Measurements from ENCODE around the gene CHST8.
"Not testable (repeated sequence)": the region's sequence is repeated elsewhere in the genome, so short reads cannot be mapped to it uniquely, and the experiment has no call there.

The CHST8 gene

DNA sequence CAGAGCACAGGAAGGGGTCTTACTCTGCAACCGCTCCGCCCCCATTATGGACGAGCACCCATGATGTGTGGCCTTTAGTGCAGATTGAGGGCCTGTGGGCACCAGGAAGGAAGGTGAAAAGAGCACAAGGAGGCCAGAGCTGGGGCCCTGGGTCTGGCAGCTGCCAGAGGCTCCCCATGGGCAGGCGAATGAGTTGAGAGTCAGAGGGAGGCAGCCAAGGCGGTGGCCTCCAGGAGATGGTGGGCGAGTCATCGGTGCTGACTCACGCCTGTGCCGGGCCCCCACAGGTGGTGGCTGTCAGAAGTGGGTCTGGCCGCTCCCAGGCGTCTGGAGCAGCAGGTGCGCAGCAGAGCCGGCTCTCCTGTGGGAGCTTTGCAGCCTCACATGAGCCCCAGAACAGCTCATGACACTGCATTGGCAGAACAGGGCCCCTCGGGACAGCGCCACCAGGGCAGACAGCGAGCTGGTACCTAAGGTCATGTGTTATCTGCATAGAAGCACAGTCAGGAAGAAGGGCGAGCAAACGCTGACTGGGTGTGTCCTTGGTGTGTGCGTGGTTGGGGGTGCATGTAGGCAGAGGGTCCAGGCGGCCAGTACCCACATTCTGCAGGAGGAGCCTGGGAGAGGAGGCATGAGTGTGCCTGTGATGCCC, 68.8 kb downstream of the CHST8 start:
- Histone ChIP-seq H3K36me3 (no peaks in the 10 kb centered on the region), H3K9me3 (no peaks in the 10 kb centered on the region), H3K4me3 (ENCODE audit: low read depth, low read length) (no peak overlapping the region), H3K27me3 (no peaks in the 10 kb centered on the region), H3K4me1 (peaks cover 64% of the 10 kb centered on the region)
- peak; percentile 13; the same call in 1 of the 2 replicates for TF ChIP-seq CTCF (IDR thresholded peaks at IDR 0.05; ENCODE audit: low read depth, low read length)
- peak; percentile 72 for DNase-seq

GRCh38 chr19:33691030-33691427, 69.3 kb downstream of the CHST8 start:
- no peaks in the 10 kb centered on the region for H3K36me3 ChIP-seq
- no peak for DNase-seq
- H3K27me3 ChIP-seq, result no peaks in the 10 kb centered on the region
- no peak for TF ChIP-seq CTCF (IDR thresholded peaks at IDR 0.05; ENCODE audit: low read depth, low read length)
- H3K4me1 ChIP-seq, result peaks cover 59% of the 10 kb centered on the region
- no peak overlapping the region for H3K4me3 ChIP-seq (ENCODE audit: low read depth, low read length)
- no peaks in the 10 kb centered on the region for H3K9me3 ChIP-seq

DNA sequence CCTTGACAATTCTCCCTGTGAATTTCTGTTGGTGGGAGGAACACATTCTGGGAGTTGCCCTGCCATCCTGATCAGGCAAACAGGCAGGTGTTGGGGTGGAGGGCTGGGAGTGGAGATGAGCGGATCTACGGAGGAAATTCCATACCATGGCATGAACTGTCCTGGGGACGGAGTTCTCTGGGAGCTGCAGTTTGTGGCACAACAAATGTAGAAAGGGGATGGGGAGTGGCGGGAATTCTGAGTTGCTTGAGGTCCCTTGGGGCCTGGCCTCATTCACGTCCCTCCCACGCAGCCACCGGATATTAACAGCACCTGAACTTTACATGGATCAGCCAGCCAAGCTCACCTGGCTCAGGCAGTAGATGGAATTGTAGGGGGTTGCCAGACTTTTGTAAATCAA, 70.0 kb downstream of the CHST8 start:
- peaks cover 52% of the 10 kb centered on the region for H3K4me1 ChIP-seq
- no peak for DNase-seq
- H3K4me3 ChIP-seq (ENCODE audit: low read depth, low read length), result no peak overlapping the region
- H3K27me3 ChIP-seq, result no peaks in the 10 kb centered on the region
- no peaks in the 10 kb centered on the region for H3K9me3 ChIP-seq
- H3K36me3 ChIP-seq, result no peaks in the 10 kb centered on the region
- no peak for TF ChIP-seq CTCF (IDR thresholded peaks at IDR 0.05; ENCODE audit: low read depth, low read length)

- Histone ChIP-seq H3K36me3 (no peaks in the 10 kb centered on the region), H3K4me3 (ENCODE audit: low read depth, low read length) (no peak overlapping the region), H3K4me1 (peaks cover 32% of the 10 kb centered on the region), H3K9me3 (no peaks in the 10 kb centered on the region), H3K27me3 (no peaks in the 10 kb centered on the region)
- no peak for TF ChIP-seq CTCF (IDR thresholded peaks at IDR 0.05; ENCODE audit: low read depth, low read length)
- DNase-seq, result no peak
Measured at GRCh38 chr19:33693678-33694077, 71.9 kb downstream of the CHST8 start.

DNA sequence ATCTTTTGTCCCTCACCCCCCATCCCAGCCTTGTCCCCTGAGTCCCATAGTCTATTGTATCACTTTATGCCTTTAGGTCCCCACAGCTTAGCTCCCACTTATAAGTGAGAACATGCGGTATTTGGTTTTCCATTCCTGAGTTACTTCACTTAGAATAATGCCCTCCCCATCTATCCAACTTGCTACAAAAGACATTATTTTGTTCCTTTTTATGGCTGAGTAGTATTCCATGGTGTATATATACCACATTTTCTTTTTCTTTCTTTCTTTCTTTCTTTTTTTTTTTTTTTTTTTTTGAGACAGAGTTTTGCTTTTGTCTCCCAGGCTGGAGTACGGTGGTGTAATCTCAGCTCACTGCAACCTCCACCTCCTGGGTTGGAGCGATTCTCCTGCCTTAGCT, 73.8 kb downstream of the CHST8 start:
- DNase-seq; H3K4me3 ChIP-seq (ENCODE audit: low read depth, low read length); H3K27me3 ChIP-seq; H3K9me3 ChIP-seq; H3K36me3 ChIP-seq: not testable (repeated sequence)
- H3K4me1 ChIP-seq, result peaks cover 20% of the 10 kb centered on the region

DNA sequence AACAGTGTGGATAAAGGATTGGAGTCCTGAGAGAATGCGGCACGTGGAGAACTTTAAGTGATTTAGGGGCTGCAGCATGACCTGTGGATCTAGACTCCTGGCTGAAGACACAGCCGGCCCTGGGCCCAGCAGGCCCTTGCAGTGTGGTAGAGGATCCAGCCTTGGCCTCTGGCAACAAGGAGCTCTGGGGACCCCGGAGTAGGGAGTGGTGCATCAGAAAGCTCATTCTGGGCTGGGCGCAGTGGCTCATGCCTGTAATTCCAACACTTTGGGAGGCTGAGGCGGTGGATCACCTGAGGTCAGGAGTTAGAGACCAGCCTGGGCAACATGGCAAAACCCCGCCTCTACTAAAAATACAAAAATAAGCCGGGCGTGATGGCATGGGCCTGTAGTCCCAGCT, 76.0 kb downstream of the CHST8 start:
- Histone ChIP-seq H3K36me3 (no peaks in the 10 kb centered on the region), H3K9me3 (no peaks in the 10 kb centered on the region), H3K4me3 (ENCODE audit: low read depth, low read length) (no peak overlapping the region), H3K4me1 (peaks cover 17% of the 10 kb centered on the region), H3K27me3 (no peaks in the 10 kb centered on the region)
- no peak for DNase-seq
- no peak for TF ChIP-seq CTCF (IDR thresholded peaks at IDR 0.05; ENCODE audit: low read depth, low read length)
